ENCODE results near the gene INTS14.

INTS14 gene

DNA sequence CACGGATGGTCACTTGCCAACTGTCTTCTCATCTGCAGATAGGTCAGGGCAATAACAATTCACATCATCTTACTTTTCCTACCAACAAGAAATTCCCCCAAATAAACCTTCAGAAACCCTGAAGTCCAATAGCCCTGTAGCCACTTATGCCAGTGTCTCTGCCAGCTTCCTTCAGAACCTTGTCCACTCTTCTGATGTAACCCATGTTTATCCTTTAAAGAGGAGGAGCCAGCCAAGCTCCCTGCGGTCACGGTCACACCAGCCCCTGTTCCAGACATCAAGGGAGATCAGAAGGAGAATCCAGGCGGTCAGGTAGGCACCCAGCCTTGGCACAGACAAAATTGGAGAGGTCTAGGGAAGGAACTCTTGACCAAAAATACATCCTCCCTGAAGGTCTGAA is 34.5 kb upstream of the INTS14 start:
- no peak for ATAC-seq (ENCODE audit: insufficient read depth, low read depth)
- H3K27me3 ChIP-seq (ENCODE audit: insufficient read depth, low read length, poor library complexity): no peaks in the 10 kb centered on the region

DNA sequence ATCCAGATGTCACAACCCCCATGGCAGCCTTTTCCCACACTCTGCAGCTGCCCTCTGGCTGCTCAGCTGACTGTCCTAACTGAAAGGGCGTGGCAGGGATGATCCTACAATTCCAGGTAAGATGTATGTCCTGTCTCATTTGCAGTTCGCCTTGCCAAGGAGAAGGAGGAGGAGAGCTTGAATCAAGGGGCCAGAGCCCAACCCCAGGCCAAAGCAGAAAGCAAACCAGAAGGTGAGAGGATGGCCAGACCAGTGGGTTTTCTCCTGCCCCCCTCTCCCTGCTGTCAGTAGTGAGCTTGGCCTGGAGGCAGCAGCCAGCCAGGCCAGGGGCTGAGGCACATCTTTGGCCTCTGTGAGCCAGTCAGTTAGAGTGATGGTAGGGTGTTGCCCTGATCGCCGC is 33.4 kb upstream of the INTS14 start:
- TF ChIP-seq, protein P1, sequence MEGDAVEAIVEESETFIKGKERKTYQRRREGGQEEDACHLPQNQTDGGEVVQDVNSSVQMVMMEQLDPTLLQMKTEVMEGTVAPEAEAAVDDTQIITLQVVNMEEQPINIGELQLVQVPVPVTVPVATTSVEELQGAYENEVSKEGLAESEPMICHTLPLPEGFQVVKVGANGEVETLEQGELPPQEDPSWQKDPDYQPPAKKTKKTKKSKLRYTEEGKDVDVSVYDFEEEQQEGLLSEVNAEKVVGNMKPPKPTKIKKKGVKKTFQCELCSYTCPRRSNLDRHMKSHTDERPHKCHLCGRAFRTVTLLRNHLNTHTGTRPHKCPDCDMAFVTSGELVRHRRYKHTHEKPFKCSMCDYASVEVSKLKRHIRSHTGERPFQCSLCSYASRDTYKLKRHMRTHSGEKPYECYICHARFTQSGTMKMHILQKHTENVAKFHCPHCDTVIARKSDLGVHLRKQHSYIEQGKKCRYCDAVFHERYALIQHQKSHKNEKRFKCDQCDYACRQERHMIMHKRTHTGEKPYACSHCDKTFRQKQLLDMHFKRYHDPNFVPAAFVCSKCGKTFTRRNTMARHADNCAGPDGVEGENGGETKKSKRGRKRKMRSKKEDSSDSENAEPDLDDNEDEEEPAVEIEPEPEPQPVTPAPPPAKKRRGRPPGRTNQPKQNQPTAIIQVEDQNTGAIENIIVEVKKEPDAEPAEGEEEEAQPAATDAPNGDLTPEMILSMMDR (IDR thresholded peaks at IDR 0.05; ENCODE audit: borderline replicate concordance, extremely low read depth, low read length, poor library complexity, severe bottlenecking): no peak
- TF ChIP-seq EZH2 (IDR thresholded peaks at IDR 0.05; ENCODE audit: borderline replicate concordance, low read depth, low read length, severe bottlenecking): no peak
- H3K4me3 ChIP-seq (ENCODE audit: low read depth in 1 of 2, low read length in 2 of 2): no peak overlapping the region
- ATAC-seq (ENCODE audit: insufficient read depth, low read depth) (no peak), DNase-seq (no peak)
- no peaks in the 10 kb centered on the region for H3K79me2 ChIP-seq (ENCODE audit: insufficient read depth, low read length)
- H3K27me3 ChIP-seq (ENCODE audit: insufficient read depth, low read length, poor library complexity): no peaks in the 10 kb centered on the region
- no peaks in the 10 kb centered on the region for H3K36me3 ChIP-seq (ENCODE audit: insufficient read depth, low read length)
- no peaks in the 10 kb centered on the region for H3K4me1 ChIP-seq (ENCODE audit: insufficient read depth, low read length)
- no peak overlapping the region for H3K27ac ChIP-seq (ENCODE audit: low read length)
- no peaks in the 10 kb centered on the region for H4K20me1 ChIP-seq (ENCODE audit: insufficient read depth, low read length)
- H3K4me2 ChIP-seq (ENCODE audit: insufficient read depth, low read length): no peak overlapping the region
- H3K9me3 ChIP-seq (ENCODE audit: insufficient read depth, low read length, severe bottlenecking): no peaks in the 10 kb centered on the region
- no peak overlapping the region for H3K9ac ChIP-seq (ENCODE audit: low read depth, low read length)
- no peak overlapping the region for H2AFZ ChIP-seq (ENCODE audit: low read depth, low read length)

More for the DNA sequence above, 34.5 kb upstream of the INTS14 start:
- Histone ChIP-seq H4K20me1 (ENCODE audit: insufficient read depth, low read length) (no peaks in the 10 kb centered on the region), H3K27ac (ENCODE audit: low read length) (no peak overlapping the region), H3K36me3 (ENCODE audit: insufficient read depth, low read length) (no peaks in the 10 kb centered on the region), H3K79me2 (ENCODE audit: insufficient read depth, low read length) (no peaks in the 10 kb centered on the region), H2AFZ (ENCODE audit: low read depth, low read length) (no peak overlapping the region), H3K4me1 (ENCODE audit: insufficient read depth, low read length) (no peaks in the 10 kb centered on the region), H3K4me2 (ENCODE audit: insufficient read depth, low read length) (no peak overlapping the region), H3K9me3 (ENCODE audit: insufficient read depth, low read length, severe bottlenecking) (no peaks in the 10 kb centered on the region), H3K4me3 (ENCODE audit: low read depth in 1 of 2, low read length in 2 of 2) (no peak overlapping the region), H3K9ac (ENCODE audit: low read depth, low read length) (no peak overlapping the region)
- no peak for DNase-seq
- TF ChIP-seq, protein P1 (IDR thresholded peaks at IDR 0.05; ENCODE audit: borderline replicate concordance, extremely low read depth, low read length, poor library complexity, severe bottlenecking): no peak
- no peak for TF ChIP-seq EZH2 (IDR thresholded peaks at IDR 0.05; ENCODE audit: borderline replicate concordance, low read depth, low read length, severe bottlenecking)

DNA sequence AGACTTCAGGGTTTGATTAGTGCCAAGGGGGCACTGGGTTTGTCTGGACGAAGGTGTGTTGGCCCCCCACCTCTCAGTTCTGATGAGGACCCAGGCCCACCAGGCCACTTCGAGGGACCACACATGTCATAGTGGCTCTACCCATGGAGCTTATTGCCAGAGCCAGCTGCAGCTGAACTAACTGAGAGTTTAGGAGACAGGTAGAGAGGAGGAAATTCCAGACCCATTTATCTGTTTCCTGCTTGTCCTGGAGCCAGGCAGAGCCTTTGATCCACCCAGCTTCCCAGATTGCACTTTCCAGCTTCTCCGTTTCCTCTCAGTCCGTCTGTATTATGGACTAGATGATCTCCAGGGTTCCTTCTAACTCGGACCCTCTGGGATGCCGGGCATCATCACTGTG is 31.7 kb upstream of the INTS14 start:
- H3K79me2 ChIP-seq (ENCODE audit: insufficient read depth, low read length): no peaks in the 10 kb centered on the region
- no peak overlapping the region for H2AFZ ChIP-seq (ENCODE audit: low read depth, low read length)
- DNase-seq (no peak), ATAC-seq (ENCODE audit: insufficient read depth, low read depth) (no peak)
- H3K4me2 ChIP-seq (ENCODE audit: insufficient read depth, low read length): no peak overlapping the region
- no peaks in the 10 kb centered on the region for H3K9me3 ChIP-seq (ENCODE audit: insufficient read depth, low read length, severe bottlenecking)
- H3K27ac ChIP-seq (ENCODE audit: low read length): no peak overlapping the region
- TF ChIP-seq, protein P1 (IDR thresholded peaks at IDR 0.05; ENCODE audit: borderline replicate concordance, extremely low read depth, low read length, poor library complexity, severe bottlenecking): no peak
- no peak for TF ChIP-seq EZH2 (IDR thresholded peaks at IDR 0.05; ENCODE audit: borderline replicate concordance, low read depth, low read length, severe bottlenecking)
- H3K4me3 ChIP-seq (ENCODE audit: low read depth in 1 of 2, low read length in 2 of 2): no peak overlapping the region
- H3K27me3 ChIP-seq (ENCODE audit: insufficient read depth, low read length, poor library complexity): no peaks in the 10 kb centered on the region
- H4K20me1 ChIP-seq (ENCODE audit: insufficient read depth, low read length): no peaks in the 10 kb centered on the region
- no peaks in the 10 kb centered on the region for H3K36me3 ChIP-seq (ENCODE audit: insufficient read depth, low read length)
- H3K9ac ChIP-seq (ENCODE audit: low read depth, low read length): no peak overlapping the region
- peaks cover 9% of the 10 kb centered on the region for H3K4me1 ChIP-seq (ENCODE audit: insufficient read depth, low read length)
